Mammary epithelial cell (primary cell): ENCODE measurements around the gene STK24.

Source experiments
- EZH2 ChIP-seq: IDR thresholded peaks from 2 replicates; pipeline ENCODE4 v1.6.1; 2012; ENCODE audit warnings: low read length, inconsistent platforms, borderline replicate concordance
- TF ChIP-seq, protein P1 (sequence below), 2 donors: IDR thresholded peaks in 1 of 2; conservative IDR thresholded peaks in 1 of 2; 2 replicates each; pipeline ENCODE4 v1.5.1; 2011 to 2012; ENCODE audit warnings: inconsistent platforms in 2 of 2, low read length in 2 of 2, mild to moderate bottlenecking in 2 of 2, control low read depth in 1 of 2, low read depth in 1 of 2; ENCODE audit not compliant: insufficient read depth in 1 of 2; ENCODE audit errors: extremely low read depth in 1 of 2

DNA sequence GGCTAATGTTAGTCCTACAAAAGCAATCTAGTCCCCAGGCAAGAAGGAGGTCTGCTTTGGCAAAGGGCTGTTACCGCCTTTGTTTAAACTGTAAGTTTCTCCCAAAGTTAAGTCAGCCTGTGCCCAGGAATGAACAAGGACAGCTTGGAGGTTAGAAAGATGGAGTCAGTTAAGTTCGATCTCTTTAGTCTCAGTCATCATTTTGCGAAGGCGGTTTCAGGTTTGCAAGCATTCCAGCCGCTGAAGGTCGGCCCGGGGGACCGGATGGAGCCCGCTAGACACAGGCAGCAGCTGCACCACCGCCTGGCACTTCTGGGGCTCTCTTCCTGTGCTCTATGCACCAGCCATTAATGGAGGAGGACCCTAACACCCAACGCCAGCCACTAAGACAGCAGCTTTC is 91.3 kb downstream of the STK24 start:
- no peak for TF ChIP-seq EZH2
- TF ChIP-seq, protein P1, sequence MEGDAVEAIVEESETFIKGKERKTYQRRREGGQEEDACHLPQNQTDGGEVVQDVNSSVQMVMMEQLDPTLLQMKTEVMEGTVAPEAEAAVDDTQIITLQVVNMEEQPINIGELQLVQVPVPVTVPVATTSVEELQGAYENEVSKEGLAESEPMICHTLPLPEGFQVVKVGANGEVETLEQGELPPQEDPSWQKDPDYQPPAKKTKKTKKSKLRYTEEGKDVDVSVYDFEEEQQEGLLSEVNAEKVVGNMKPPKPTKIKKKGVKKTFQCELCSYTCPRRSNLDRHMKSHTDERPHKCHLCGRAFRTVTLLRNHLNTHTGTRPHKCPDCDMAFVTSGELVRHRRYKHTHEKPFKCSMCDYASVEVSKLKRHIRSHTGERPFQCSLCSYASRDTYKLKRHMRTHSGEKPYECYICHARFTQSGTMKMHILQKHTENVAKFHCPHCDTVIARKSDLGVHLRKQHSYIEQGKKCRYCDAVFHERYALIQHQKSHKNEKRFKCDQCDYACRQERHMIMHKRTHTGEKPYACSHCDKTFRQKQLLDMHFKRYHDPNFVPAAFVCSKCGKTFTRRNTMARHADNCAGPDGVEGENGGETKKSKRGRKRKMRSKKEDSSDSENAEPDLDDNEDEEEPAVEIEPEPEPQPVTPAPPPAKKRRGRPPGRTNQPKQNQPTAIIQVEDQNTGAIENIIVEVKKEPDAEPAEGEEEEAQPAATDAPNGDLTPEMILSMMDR (conservative IDR thresholded peaks at IDR 0.05 in 1 of 2, IDR thresholded peaks at IDR 0.05 in 1 of 2; ENCODE audit: extremely low read depth in 1 of 2, insufficient read depth in 1 of 2, low read depth in 1 of 2, low read length in 2 of 2), result no peak
